Fibroblast of lung (primary cell): ENCODE results near the gene DDX25. TPM values are rescaled to one million over a fixed set of nuclear protein-coding genes. Genes with fewer than 3 reads are reported as not detected.

Source experiments
- DNase-seq, 2 donors: peaks; one replicate each; pipeline versions ENCODE4 v3.0.0 to v3.0.0-alpha.2; 2010; ENCODE audit warnings: low read depth in 2 of 2
- H2AFZ ChIP-seq: 2 replicates; pipeline ENCODE4 v1.5.1; 2012; ENCODE audit warnings: low read length, control low read depth, inconsistent platforms
- H3K27ac ChIP-seq: 2 replicates; pipeline ENCODE4 v1.5.1; 2011; ENCODE audit warnings: low read length, control low read depth; ENCODE audit not compliant: insufficient read depth
- H3K27me3 ChIP-seq: 2 replicates; pipeline ENCODE4 v1.5.1; 2011; ENCODE audit warnings: mild to moderate bottlenecking, low read length; ENCODE audit not compliant: control insufficient read depth, insufficient read depth
- H3K36me3 ChIP-seq: 2 replicates; pipeline ENCODE4 v1.5.1; 2011; ENCODE audit warnings: low read length; ENCODE audit not compliant: control insufficient read depth, insufficient read depth
- H3K4me1 ChIP-seq: 2 replicates; pipeline ENCODE4 v1.5.1; 2011; ENCODE audit warnings: low read length; ENCODE audit not compliant: control insufficient read depth, insufficient read depth; ENCODE audit errors: extremely low read depth
- H3K4me2 ChIP-seq: 2 replicates; pipeline ENCODE4 v1.5.1; 2011; ENCODE audit warnings: low read length, control low read depth; ENCODE audit not compliant: insufficient read depth; ENCODE audit errors: extremely low read depth
- H3K4me3 ChIP-seq, 4 experiments: fragments of 200-600 bp in 1 of 4; sonication (generic) in 1 of 4; replicated peaks in 1 of 4; 2 replicates each; pipeline ENCODE4 v1.5.1; 2011 to 2016; ENCODE audit warnings: low read length in 4 of 4, low read depth in 3 of 4, mild to moderate bottlenecking in 3 of 4, control low read depth in 2 of 4, inconsistent platforms in 1 of 4, mixed read lengths in 1 of 4; ENCODE audit not compliant: insufficient read depth in 1 of 4; ENCODE audit errors: control extremely low read depth in 1 of 4
- H3K79me2 ChIP-seq: 2 replicates; pipeline ENCODE4 v1.5.1; 2012; ENCODE audit warnings: mild to moderate bottlenecking, low read length, inconsistent platforms; ENCODE audit not compliant: control insufficient read depth, insufficient read depth
- H3K9ac ChIP-seq: 2 replicates; pipeline ENCODE4 v1.5.1; 2011; ENCODE audit warnings: mild to moderate bottlenecking, low read length, control low read depth; ENCODE audit not compliant: insufficient read depth
- H3K9me3 ChIP-seq: 2 replicates; pipeline ENCODE4 v1.5.1; 2012; ENCODE audit warnings: low read depth, low read length; ENCODE audit not compliant: control insufficient read depth, insufficient read depth
- H4K20me1 ChIP-seq: 2 replicates; pipeline ENCODE4 v1.5.1; 2011; ENCODE audit warnings: low read length; ENCODE audit not compliant: control insufficient read depth, insufficient read depth; ENCODE audit errors: extremely low read depth
- CTCF ChIP-seq, 2 donors: IDR thresholded peaks in 1 of 2; conservative IDR thresholded peaks in 1 of 2; 1 replicate in 1 of 2; 2 replicates in 1 of 2; pipeline ENCODE4 v1.5.1; 2011 to 2012; ENCODE audit warnings: low read length in 2 of 2, control low read depth in 1 of 2, inconsistent platforms in 1 of 2, low read depth in 1 of 2, mild to moderate bottlenecking in 1 of 2
- EZH2 ChIP-seq: IDR thresholded peaks from 2 replicates; pipeline ENCODE4 v1.5.1; 2012; ENCODE audit warnings: low read length, control low read depth, mild to moderate bottlenecking; ENCODE audit errors: missing control alignments
- polyA plus RNA-seq, 2 donors: library from polyadenylated mRNA; depleted of rRNA in 1 of 2; stranded (reverse) in 1 of 2; unstranded in 1 of 2; fragments of >200 nt; gene quantifications; 2 replicates each; pipeline ENCODE4 v1.2.1, GENCODE V29; 2011 to 2012; ENCODE audit warnings: missing spikeins in 1 of 2
- total RNA-seq: library from RNA; depleted of rRNA; stranded (reverse); fragments of >200 nt; gene quantifications from 2 replicates; pipeline ENCODE4 v1.2.1, GENCODE V29; 2014

Gene DDX25
- total and polyA plus RNA-seq, 2 donors (not counting 1 experiment from before 2014, with no cell fraction given), result not detected

- DNase-seq, result no peak
- Histone ChIP-seq H3K79me2 (no peaks in the 10 kb centered on the region), H3K4me1 (no peaks in the 10 kb centered on the region), H3K9ac (no peak overlapping the region), H3K36me3 (no peaks in the 10 kb centered on the region), H2AFZ (no peak overlapping the region), H3K4me3 (no peak overlapping the region), H4K20me1 (no peaks in the 10 kb centered on the region), H3K9me3 (no peaks in the 10 kb centered on the region), H3K27me3 (peaks cover 2% of the 10 kb centered on the region), H3K4me2 (no peak overlapping the region), H3K27ac (no peak overlapping the region)
- no peak for TF ChIP-seq EZH2
- TF ChIP-seq CTCF (conservative IDR thresholded peaks at IDR 0.05 in 1 of 2, IDR thresholded peaks at IDR 0.05 in 1 of 2; ENCODE audit: low read depth in 1 of 2, low read length in 2 of 2), result no peak
Observed at GRCh38 chr11:125951731-125952130, 47.4 kb downstream of the DDX25 start.

GRCh38 chr11:125952559-125952958 is 48.3 kb downstream of the DDX25 start:
- H3K36me3 ChIP-seq, result no peaks in the 10 kb centered on the region
- H3K4me2 ChIP-seq, result no peak overlapping the region
- DNase-seq, result no peak
- H3K79me2 ChIP-seq, result no peaks in the 10 kb centered on the region
- no peak overlapping the region for H3K27ac ChIP-seq
- H3K9ac ChIP-seq, result no peak overlapping the region
- H4K20me1 ChIP-seq, result no peaks in the 10 kb centered on the region
- no peaks in the 10 kb centered on the region for H3K9me3 ChIP-seq
- H2AFZ ChIP-seq, result no peak overlapping the region
- no peaks in the 10 kb centered on the region for H3K4me1 ChIP-seq
- H3K27me3 ChIP-seq, result peaks cover 2% of the 10 kb centered on the region
- no peak for TF ChIP-seq CTCF (conservative IDR thresholded peaks at IDR 0.05 in 1 of 2, IDR thresholded peaks at IDR 0.05 in 1 of 2; ENCODE audit: low read depth in 1 of 2, low read length in 2 of 2)
- TF ChIP-seq EZH2, result no peak
- H3K4me3 ChIP-seq, result no peak overlapping the region

- Histone ChIP-seq H3K27ac (no peak overlapping the region), H2AFZ (no peak overlapping the region), H4K20me1 (no peaks in the 10 kb centered on the region), H3K4me3 (no peak overlapping the region), H3K9ac (no peak overlapping the region), H3K27me3 (peaks cover 2% of the 10 kb centered on the region), H3K9me3 (no peaks in the 10 kb centered on the region), H3K79me2 (no peaks in the 10 kb centered on the region), H3K36me3 (no peaks in the 10 kb centered on the region), H3K4me1 (no peaks in the 10 kb centered on the region), H3K4me2 (no peak overlapping the region)
- DNase-seq, result peak in 1 of 2 donors; percentile 38
- TF ChIP-seq CTCF (conservative IDR thresholded peaks at IDR 0.05 in 1 of 2, IDR thresholded peaks at IDR 0.05 in 1 of 2; ENCODE audit: low read depth in 1 of 2, low read length in 2 of 2), result no peak
- no peak for TF ChIP-seq EZH2
Observed at GRCh38 chr11:125952973-125953372, 48.7 kb downstream of the DDX25 start.
